Skin epidermis (tissue), 12 donors: ENCODE measurements around the gene FYN.

Source experiments
- H3K27ac ChIP-seq, 21 experiments: fragments of 200-600 bp; sonication (generic) in 11 of 21; one replicate each; pipeline ENCODE4 v1.5.0; 2020; ENCODE audit warnings: mild to moderate bottlenecking in 3 of 21, inconsistent platforms in 2 of 21, moderate library complexity in 2 of 21
- H3K4me3 ChIP-seq, 7 experiments: fragments of 200-600 bp; sonication (generic) in 2 of 7; one replicate each; pipeline ENCODE4 v1.5.0; 2020; ENCODE audit warnings: inconsistent platforms in 2 of 7, mild to moderate bottlenecking in 2 of 7, moderate library complexity in 1 of 7

Gene FYN

DNA sequence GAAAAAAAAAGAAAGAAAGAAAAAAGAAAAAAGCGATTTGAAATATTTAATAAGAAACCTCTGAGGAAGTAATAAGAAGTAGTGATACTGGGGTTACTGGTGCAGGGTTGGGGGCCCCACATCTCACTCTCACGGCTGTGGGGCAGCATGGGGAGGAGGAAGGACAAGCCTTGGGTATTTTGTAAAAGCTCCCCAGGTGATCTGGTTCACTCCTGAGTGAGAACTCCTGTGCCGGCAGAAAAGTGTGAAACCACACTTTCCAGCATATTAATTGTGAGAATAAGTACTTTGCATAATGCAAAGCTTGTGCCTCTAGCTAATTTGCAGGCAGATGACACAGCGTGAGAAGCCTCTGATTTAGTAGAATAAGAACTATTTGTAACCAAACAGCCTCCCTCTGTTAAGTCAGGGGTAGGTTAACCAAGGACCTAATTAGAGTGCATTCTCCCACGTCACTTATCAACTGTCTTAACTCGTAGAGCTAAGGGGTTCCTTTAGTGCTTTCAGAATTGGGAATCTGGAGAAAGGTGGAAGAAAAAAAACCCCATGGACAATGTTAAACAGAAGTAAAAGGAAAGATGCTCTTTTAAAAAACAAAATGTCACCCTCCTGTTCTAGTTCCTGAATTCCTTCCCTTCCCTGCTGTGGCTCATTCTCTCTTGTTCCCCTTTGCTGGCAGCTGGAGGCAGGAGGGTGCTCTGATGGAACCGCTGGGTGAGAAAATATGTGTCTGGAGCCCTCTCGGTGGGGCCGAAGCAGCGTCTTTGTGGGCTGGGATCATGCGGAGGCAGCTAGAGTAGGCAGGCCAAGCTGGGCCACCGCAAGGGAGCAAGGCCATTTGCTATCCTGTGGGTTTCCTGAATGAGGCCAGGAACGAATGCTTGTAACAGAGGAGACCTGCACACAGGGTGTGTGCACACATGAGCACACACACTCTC, 108.7 kb downstream of the FYN start:
- Histone ChIP-seq H3K27ac (peak overlapping the region in 13 of 21 experiments; percentile 8 to 91 (median 63)), H3K4me3 (no peak overlapping the region)

DNA sequence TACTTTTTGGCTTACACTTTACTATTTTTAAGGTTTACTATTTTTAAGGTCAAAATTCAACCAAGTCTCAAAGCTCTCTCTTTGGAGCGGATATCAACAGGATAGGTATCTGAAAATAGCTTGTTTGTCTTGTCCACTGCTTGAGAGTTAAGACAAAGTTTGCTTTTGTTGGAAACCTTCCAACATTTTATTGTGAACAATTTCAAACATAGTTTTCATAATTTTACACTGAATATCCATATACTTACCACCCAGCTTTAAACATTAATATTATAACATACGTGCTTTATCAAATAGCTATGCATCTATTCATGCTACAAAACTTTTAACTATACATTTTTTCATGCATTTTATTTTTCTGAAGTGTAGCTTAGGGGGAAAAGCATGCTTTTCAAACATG, 109.9 kb downstream of the FYN start:
- Histone ChIP-seq H3K27ac (peak overlapping the region in 5 of 21 experiments; percentile 2 to 94 (median 86)), H3K4me3 (no peak overlapping the region)

DNA sequence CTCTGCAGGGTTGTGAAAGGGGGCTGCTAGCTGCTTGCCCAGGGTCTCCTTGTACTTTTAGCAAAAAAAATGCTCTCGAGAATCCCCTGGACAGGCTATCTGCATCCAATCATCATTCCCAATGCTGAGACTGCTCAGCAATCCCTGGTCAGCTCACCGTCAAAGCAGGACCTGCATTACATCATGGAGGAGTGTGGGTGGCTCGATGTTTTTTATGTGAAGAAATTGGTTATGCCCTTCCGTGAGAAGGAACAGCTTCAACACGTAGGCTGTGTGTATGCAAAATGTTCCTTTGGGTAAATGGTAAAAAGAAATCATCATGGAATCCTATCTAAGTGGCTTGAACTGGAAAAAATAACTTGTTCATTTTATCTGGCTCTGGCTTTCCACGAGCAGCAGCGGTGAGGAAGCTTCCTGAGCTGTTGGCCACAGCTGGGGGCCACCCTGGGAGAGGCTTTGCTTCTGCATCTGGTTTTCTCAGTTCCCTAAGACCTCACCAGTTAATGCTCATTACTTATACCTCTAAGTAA, 111.4 kb downstream of the FYN start:
- H3K27ac ChIP-seq = peak overlapping the region in 16 of 21 experiments; percentile 18 to 94 (median 58)
- H3K4me3 ChIP-seq = no peak overlapping the region

DNA sequence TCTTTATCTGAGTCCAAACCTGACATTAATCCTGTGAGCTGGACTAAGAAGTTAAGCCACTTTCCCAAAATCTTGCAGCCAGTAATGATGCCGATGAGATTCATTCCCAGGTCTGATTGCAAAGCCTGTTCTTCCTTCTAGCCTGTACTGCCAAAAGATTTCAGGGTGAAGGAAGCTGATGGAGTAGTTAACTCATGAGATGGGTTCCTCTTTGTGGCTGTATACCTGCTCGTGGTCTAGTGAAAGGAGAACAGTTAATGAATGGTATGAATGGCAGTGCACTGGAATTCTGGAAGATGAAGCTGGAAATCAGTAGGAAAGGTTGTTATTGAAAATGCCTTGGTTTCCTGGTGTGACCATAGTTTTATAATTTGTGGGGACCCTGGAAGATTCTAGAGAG, 112.0 kb downstream of the FYN start:
- Histone ChIP-seq H3K27ac (peak overlapping the region in 16 of 21 experiments; percentile 18 to 94 (median 69)), H3K4me3 (no peak overlapping the region)

DNA sequence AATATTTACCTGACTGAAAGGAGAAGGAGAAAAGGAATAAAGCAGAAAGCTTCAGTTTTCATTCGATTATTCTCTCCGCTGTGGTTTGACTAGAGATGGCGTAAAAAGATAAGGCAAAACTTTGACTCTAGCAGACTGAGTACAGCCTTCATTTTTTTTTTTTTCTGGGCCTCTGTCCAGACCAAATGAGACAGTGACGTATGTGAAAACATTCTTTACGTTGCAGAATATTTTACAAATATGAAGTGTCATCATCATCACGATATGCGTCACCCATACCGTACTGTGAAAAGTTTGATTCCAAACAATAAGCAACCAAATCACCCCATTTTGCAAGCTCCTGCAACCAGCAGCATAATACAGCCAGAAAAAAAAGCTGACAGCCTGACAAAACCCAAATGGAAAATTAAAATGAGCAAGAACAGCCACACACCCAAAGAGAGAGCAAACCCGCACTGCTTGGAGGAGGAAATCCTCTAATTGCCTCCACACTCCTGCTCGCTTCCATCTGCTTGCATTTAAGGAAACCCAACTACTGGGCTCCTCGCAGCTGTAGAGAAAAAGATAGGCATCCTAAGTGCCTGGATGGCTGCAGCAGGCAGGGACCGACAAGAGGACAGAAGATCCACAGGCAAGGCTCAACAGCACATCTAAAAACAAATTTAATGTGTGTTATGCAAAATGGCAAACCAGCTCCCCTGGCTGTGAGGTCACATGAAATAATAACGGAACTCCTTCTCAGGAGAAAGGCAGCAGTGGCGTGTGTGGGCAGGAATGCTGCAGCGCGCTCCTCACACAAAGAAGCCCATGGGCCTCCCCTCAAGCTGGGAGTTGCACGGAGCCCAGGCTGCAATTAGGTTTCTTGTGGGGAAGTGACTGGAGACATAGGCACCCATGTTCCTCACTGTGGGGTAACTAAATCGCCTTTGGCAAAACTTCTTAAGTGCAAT, 113.1 kb downstream of the FYN start:
- Histone ChIP-seq H3K27ac (peak overlapping the region in 20 of 21 experiments; percentile 41 to 94 (median 77)), H3K4me3 (peak overlapping the region in 3 of 7 experiments; percentile 6 to 30 (median 12))

DNA sequence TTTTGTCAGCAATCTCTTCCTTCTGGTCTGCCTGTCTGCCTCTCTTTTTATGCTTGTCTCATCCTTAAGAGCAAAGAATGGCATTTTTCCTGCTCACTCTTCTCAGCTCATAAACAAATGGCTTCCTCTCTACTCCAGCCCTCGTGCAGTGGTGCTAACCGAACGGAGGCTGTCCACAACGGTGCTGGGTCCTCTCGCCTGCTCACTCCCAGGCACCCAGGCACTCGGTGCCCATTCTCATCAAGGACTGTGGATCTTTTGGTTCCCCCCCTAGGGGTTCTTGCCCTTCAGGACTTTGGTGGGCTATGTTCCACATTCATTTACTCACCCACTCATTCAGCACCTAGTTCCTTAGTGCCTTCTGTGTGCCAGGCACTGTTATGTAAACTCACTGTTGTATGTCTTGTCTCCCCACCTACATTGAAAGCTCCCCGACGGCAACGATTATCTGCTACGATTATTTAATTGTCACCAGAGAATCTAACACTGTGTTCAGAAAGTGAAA, 113.9 kb downstream of the FYN start:
- Histone ChIP-seq H3K27ac (peak overlapping the region in 20 of 21 experiments; percentile 41 to 94 (median 77)), H3K4me3 (peak overlapping the region in 4 of 7 experiments; percentile 6 to 30 (median 16))

DNA sequence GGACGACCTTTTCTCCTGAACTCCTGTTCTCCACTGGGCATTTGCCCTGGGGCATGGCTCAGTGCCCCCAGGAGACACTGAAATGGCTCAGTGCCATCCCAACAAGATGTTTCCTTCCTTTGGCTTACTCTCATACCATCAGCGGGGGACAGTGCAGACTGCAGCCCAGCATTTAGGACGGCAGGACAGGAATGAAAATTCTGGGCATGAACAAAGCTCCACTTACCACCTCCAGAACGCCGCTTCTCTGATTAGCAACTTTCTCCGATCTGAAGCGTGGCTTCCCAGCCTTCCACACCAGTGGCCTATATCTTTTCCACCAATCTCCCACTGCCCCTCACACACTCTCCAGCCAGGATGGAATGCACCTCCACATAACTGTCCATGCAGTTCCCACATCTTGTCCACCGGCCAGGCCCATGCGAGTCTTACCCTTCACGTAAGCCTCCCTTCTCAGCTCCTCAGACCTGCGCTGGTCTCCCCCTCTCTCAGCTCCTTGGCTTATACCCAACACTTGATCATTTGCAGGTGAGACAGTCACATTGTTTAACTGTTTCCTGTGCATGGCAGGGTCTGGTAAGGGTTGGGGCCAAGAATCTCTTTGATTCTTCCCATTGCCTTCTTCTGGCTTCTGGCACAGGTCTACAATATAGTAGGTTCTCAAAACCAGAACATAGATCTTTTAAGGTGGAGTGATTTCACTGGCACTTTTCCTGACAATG, 114.5 kb downstream of the FYN start:
- Histone ChIP-seq H3K27ac (peak overlapping the region in 20 of 21 experiments; percentile 41 to 94 (median 77)), H3K4me3 (peak overlapping the region in 5 of 7 experiments; percentile 6 to 30 (median 19))

DNA sequence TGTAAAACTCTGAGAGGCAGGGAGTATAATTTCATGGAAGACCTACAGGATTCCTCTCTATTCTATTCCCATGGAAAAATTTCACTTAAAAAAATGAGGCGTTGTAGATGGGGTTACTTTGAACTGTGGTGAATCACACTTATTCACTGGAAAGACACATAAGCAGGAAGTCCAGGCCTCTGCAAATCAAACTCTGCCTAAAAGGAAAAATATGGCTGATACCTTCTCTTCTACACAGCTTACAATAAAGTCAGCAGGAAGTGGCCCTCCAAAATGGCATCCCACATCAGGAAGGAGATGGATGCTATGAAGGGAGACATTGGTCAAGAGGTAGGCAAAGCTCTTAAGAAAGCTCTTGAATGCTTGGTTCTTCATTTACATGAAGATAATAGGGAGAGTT, 115.9 kb downstream of the FYN start:
- H3K4me3 ChIP-seq = peak overlapping the region in 3 of 7 experiments; percentile 0 to 30 (median 22)

DNA sequence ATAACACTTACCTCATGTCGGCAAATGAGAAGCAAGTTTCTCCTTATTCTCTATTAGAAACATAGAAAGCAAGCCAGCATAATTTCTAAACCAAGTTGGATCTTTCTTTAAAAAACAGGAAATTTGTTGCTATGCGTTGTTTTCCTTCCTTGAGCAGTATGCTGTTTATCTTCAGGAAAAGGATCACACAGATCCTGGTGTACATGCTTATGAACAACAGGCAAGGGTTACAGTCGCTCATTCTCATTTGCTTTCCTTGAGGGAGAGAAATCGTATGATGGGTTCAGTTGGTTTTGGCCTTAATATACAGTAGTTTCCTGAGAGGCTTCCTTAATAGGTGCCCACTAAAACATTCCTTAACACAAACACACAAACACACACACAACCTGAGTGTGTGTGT, 118.8 kb downstream of the FYN start:
- Histone ChIP-seq H3K4me3 (no peak overlapping the region), H3K27ac (peak overlapping the region in 14 of 21 experiments; percentile 5 to 94 (median 58))

More for the DNA sequence above, 115.9 kb downstream of the FYN start:
- H3K27ac ChIP-seq = peak overlapping the region in 15 of 21 experiments; percentile 23 to 94 (median 76)

DNA sequence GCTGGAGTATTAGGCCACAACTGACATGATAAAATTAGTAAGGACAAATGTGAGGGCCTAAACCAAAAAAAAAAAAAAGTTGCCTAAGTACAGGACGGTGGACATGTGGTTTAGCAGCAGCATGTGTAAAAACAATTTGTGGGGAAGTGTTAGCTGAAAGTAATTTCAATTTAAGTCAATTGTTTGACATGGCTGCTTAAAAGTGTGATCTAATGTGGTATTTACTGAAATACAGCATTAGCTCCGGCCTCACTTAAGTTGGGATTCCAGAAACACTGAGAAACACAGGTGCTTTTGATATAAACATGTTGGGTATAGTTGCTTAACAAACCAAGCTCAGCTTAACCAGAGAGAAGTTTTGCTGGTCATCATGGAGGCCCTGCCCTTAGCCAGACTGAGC, 119.7 kb downstream of the FYN start:
- H3K27ac ChIP-seq = peak overlapping the region in 12 of 21 experiments; percentile 5 to 94 (median 68)
- H3K4me3 ChIP-seq = no peak overlapping the region

DNA sequence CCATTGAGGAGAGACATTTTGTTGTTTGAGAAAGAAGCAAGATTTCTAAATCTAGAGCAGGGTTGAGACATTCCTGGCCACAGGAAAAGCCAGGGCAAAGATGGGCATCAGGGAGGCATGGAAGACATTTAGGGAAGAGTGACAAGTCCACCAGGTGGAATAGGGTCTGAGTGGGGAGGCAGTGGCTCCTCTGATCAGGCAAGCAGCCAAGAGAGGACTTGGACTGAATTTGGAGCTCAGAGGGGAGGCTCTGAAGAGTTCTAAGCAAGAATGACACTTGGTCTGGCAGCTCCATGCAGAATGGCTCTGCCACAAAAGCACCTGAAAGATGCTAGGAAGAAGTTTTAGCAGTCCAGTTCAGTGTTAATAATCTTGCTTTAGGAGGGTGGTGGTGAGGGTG, 120.8 kb downstream of the FYN start:
- Histone ChIP-seq H3K4me3 (no peak overlapping the region), H3K27ac (peak overlapping the region in 8 of 21 experiments; percentile 44 to 94 (median 76))

DNA sequence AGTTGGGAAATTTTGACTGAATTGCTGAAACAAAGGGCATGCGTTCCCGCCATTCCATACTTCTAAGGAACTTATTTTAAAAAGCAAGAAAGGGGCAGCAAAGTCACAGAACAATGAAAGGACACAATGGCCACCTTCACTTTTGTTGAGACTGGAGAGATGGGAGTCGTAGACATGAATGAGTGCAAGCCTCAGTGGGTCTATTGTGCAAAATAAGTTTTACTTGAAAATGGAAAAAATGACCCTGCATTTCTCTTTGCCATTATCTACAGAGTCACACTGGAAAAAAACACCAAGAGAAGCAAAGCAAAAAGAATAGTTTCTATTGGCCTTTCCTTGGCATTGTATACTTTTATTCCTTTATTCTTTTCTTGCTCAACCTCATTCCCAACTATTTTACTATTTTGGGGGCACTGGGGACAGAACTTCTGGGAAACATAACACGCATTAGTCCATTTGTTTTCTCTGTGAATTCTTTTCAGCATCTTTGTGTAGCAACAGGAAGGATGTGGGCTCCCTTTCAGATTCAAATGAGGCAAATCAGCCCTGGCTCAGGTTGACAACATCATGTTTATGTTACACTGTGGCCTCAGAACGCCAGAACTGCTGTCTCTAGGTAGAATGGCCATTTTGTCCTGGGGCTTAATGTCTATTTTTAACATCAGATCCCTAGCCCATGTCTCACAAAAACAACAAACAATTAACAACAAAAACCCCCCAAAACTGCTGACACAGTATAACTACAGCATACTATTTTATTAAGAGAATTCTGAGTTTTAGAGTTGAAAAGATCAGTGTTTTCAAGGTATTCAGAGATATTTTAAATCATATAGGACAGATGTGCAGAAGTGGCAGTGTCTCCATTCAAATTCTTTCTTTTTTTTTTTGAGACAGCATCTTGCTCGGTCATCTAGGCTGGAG, 122.2 kb downstream of the FYN start:
- peak overlapping the region in 13 of 21 experiments; percentile 20 to 94 (median 44) for H3K27ac ChIP-seq

DNA sequence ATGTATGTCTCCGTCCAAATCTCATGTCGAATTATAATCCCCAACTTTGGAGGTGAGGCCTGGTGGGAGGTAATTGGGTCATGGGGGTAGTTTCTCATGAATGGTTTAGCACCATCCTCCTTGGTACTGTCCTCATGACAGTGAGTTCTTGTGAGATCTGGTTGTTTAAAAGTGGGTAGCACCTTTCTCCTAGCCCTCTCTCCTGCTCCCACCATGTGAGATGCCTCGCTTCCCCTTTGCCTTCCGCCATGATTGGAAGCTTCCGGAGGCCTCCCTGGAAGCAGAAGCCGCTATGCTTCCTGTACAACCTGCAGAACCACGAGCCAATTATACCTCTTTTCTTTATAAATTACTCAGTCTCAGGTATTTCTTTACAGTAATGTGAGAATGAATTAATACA, 123.1 kb downstream of the FYN start:
- H3K4me3 ChIP-seq = no peak overlapping the region
- peak overlapping the region in 9 of 21 experiments; percentile 20 to 94 (median 69) for H3K27ac ChIP-seq

More for the DNA sequence above, 122.2 kb downstream of the FYN start:
- no peak overlapping the region for H3K4me3 ChIP-seq

DNA sequence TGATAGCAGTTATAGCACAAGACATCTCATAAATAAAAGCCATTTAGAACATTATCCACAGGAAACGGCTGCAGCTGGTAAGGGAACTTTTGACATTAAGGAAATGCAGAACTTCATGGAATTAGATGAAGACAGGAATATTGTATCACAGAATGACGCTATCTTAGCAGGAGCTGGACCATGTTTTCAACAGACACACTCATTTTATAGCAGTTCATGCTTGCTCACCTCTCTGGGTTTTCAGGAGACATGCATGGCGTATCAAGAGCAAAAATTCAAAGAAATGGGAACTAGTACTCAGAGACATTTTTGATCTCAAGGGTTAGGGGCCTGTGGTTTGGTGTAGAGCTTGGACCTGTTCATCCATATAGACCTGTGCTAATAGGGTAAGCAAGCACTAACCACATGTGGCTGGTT, 125.0 kb downstream of the FYN start:
- Histone ChIP-seq H3K4me3 (no peak overlapping the region), H3K27ac (peak overlapping the region in 4 of 21 experiments; percentile 1 to 49 (median 18))

DNA sequence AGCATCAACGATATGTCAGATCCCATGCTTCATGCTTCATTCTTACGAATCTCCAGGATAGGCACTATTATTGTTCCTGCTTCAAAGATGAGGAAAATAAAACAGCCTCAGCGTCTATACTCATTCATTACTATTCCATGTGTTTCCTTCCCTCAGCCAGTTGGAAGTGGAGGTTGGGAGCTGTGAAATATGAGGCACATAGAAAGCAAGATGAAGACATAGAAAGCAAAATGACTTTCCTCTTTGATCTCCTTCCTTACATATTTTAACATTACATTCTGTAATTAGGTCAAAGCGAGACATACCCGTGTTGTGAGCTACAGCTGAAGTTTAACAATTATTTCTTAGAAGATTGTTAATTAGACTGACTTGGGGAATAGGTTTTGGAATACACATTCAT, 125.4 kb downstream of the FYN start:
- peak overlapping the region in 5 of 21 experiments; percentile 1 to 49 (median 8) for H3K27ac ChIP-seq
- H3K4me3 ChIP-seq = no peak overlapping the region

DNA sequence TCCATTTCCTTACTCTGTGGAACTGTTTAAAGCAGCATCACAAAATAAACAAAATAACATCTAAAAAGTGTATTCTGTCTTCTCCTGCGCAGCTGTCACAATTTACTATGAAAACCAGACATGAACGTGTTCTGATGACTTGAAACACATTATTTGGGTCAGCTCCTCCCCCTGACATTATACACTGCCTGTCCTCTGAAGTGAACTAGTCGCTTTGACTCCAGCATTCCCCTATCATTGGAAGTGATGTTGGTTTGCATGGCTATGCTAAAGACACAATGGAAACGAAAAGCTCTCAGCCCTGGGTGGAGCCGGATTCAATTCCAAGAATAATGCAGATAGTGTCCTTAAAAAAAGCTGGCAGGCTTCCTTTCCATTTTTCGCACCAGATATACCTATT, 125.9 kb downstream of the FYN start:
- Histone ChIP-seq H3K4me3 (no peak overlapping the region), H3K27ac (peak overlapping the region in 5 of 21 experiments; percentile 1 to 49 (median 27))

DNA sequence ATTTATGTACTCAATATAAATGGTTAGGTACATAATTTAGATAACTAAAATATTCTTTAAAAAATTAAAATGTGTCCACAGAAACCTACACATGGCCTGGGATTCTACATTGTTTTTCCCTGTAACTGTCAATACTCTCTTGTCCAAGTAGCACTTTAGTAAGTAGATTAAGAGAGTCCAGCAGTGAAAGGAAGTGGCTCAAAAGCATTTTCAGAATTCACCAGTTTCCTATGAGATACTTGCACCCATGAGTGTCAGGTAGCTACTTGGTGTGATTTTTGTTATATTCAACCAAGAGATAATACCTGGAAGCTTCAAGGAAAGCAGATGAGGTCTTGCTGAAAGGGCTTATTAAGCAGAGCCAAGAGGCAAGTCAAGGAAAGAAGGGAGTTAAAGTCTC, 126.3 kb downstream of the FYN start:
- H3K4me3 ChIP-seq = no peak overlapping the region
- peak overlapping the region in 3 of 21 experiments; percentile 27 to 49 (median 41) for H3K27ac ChIP-seq
